Measurements from ENCODE around the gene CYP27C1.
"Not testable (repeated sequence)": the region's sequence is repeated elsewhere in the genome, so short reads cannot be mapped to it uniquely, and the experiment has no call there.

The CYP27C1 gene, protein sequence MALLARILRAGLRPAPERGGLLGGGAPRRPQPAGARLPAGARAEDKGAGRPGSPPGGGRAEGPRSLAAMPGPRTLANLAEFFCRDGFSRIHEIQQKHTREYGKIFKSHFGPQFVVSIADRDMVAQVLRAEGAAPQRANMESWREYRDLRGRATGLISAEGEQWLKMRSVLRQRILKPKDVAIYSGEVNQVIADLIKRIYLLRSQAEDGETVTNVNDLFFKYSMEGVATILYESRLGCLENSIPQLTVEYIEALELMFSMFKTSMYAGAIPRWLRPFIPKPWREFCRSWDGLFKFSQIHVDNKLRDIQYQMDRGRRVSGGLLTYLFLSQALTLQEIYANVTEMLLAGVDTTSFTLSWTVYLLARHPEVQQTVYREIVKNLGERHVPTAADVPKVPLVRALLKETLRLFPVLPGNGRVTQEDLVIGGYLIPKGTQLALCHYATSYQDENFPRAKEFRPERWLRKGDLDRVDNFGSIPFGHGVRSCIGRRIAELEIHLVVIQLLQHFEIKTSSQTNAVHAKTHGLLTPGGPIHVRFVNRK

DNA sequence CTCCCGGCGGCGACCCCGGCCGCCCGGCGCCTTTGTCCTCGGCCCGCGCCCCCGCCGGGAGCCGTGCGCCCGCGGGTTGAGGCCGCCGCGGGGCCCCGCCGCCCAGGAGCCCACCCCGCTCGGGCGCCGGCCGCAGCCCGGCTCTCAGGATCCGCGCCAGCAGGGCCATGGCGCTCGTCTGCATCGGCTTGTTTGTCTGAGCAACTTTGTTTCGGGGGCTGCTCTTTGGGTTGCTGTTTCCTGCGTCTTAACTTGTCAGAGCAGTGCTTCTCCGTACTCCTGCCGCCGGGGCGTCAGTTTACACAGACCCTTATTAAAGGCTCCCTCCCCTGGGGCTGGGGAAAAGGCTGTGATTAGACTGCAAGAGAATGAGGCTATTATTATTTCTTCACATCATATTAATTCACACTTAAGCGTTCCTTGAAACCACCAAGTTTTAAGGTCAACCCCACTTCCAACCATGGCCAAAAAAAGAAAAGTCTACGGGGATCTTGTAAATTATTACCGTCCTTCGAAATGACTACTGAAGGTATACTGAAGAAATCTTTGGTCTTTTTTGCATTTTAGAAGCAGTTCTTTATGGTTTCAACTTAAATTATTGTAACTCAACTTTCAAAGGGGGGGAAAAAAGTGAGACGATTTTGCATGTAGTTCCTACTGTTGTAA is at the start of gene CYP27C1:
Gene CYP27C1, minus strand, starts transcription at position 198 of the 666 bp plus-strand sequence. Its CDS starts 29 bp downstream, at position 169.
- DNase-seq (ENCODE audit: low spot score), result no peak

DNA sequence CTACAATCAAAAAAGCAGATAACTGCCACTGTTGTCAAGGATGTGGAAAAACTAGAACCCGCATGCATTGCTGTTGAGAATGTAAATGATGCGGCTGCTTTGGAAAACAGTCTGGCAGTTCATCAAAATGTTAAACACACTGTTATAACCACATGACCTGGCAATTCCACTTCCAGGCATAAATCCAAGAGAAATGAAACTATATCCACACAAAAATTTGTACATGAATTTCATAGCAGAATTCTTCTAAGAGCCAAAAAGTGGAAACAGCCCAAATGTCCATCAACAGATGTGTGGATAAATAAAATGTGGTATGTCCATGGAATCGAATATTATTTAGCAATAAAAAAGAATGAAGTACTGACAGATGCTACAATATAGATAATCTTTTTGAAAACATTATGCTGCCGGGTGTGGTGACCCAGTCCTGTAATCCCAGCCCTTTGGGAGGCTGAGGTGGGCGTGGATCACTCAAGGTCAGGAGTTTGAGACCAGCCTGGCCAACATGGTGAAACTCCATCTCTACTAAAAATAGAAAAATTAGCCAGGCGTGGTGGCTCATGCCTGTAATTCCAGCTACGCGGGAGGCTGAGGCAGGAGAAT is 41.8 kb upstream of the CYP27C1 start:
- DNase-seq (ENCODE audit: low spot score), result no peak

DNA sequence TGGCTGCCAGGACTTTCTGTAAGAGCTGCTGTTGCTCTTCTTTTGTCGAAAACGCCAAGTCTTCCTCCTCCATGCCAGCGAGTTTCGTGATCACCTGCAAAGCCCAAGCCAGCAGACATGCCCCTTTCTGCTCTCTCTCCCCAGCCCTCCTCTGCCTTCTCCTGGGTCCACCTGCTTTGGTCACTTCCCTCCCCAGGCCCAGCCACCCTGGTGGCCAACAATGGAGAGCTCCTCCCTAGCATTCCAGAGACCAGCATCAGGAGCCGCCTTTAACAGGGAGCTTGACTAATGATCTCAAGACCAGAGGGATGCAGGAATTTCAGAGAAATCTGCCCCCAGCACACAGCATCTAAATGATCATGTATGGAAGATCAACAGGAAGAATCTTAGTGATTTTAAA is 39.3 kb upstream of the CYP27C1 start:
- DNase-seq (ENCODE audit: low spot score), result no peak

DNA sequence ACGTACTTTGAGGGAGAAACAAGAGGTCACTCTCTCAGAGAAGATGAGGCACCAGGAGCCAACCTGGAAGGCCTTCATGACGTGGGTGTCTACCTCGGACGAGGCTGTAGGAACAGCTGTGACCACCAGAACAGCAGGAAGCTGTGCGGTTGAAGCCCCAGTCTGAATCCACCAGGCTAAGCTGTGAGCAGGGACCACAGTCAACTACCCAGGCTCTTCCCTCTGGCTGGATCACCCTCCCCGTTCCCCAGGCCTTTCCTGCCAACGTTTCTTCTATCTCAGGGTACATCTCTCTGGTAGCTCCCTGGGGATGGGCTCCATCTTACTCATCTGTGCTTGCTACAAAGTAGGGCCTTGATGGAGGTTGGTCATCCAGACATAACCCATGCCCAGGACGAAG is 36.8 kb upstream of the CYP27C1 start:
- no peak for DNase-seq (ENCODE audit: low spot score)

DNA sequence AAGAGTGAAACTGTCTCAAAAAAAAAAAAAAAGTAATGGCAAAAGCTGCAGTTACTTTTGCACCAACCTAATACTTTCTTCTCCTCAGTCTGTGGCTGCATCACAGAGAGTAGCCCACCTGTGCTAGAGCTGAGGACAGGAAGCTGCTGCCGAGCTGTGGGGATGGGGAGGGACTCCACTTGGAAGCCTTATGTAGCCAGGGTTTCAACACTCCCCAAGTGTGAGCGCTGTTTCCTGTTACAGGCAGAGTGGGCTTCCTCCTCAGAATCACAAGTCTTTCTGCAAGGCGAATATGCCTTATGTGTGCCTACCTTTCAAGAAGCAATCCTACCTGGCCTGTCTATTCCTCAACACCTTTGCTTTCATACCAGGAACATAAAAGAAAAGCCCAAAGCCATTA is 36.3 kb upstream of the CYP27C1 start:
- DNase-seq (ENCODE audit: low spot score), result no peak

DNA sequence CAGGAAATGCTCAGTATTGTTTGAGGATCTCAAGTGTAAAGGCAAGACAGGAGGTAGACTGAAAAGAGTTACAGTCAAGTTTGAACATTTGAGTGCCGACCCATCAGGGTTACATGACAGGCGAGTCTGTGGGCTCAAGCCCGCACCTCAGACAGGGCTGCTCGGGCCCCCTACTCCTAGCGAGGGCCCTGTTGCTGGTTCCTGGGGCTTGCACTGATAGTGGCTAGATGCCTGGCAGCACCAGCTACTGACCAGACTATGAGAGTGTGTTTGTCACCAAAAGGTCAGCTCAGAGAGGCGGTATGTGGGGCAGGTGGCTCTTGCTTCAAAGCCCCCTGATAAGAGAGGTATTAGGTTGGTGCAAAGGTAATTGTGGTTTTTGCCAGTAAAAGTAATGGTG is 35.6 kb upstream of the CYP27C1 start:
- no peak for DNase-seq (ENCODE audit: low spot score)

DNA sequence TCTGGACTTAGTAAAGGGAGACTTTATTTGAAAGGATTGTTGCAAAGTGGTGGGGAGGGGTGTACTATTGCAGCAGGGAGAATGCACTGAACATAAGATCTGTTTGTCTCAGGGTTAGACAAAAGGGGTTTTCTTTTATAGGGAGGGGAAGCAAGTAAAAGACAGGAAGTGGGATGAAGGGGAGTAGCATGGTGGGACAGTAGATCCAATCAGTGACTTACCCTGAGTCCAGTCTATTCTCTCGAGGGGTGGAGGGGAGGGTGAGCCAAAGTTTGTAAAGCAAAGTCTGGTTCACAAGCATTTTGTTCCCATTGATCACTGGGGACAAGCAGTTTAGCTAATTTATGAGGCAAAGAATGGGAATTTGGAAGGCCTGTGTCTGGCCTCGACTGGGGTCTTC is 35.0 kb upstream of the CYP27C1 start:
- DNase-seq (ENCODE audit: low spot score), result no peak

DNA sequence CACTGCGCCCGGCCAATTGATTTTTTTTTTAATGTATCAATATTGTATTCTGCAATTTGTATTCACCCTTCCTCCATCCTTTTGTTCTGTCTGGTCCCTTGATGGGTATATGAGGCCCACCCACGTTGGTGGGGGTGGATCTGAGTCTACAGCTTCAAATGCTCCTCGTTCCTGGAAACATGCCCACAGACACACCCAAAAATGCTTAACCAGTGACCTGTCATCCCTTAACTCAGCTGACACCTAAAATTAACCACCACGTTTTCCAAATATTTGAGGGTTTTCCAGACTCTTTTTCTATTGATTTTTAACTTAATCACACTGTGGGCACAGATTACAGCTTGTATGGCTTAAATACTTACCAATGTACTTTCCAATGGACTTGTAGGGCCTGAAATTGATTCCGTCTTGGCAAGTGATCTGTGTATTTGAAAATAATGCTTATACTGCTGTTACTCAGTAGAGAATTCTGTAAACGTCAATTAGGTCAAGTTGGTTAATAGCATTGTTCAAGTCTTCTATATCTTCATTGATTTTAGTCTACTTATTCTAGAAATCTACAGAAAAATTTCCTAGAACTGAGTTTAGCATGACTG is 34.4 kb upstream of the CYP27C1 start:
- DNase-seq (ENCODE audit: low spot score), result no peak

DNA sequence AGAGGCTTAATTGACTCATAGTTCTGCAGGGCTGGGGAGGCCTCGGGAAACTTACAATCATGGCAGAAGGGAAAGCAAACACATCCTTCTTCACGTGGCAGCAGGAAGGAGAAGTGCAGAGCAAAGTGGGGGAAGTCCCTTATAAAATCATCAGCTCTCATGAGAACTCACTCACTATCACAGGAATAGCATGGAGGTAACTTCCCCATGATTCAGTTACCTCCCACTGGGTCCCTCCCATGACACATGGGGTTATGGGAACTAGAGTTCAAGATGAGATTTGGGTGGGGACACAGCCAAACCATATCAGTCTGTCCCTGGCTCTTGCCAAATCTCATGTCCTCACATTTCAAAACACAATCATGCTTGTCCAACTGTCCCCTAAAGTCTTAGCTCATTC is 21.1 kb upstream of the CYP27C1 start:
- not testable (repeated sequence) for DNase-seq (ENCODE audit: low spot score)

DNA sequence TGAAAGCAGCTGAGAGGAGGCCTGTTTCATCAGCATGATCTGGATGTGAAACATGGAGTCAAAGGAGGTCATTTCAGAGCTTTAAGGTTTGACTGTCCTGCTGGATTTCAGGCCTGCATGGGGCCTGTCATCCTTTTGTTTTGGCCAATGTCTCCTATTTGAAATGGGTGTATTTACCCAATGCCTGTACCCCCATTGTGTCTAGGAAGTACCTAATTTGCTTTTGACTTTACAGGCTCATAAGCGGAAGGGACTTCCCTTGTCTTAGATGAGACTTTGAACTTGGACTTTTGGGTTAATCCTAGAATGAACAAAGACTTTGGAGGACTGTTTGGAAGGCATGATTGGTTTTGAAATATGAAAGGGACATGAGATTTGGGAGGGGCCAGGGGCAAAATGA is 19.3 kb upstream of the CYP27C1 start:
- DNase-seq (ENCODE audit: low spot score), result no peak

DNA sequence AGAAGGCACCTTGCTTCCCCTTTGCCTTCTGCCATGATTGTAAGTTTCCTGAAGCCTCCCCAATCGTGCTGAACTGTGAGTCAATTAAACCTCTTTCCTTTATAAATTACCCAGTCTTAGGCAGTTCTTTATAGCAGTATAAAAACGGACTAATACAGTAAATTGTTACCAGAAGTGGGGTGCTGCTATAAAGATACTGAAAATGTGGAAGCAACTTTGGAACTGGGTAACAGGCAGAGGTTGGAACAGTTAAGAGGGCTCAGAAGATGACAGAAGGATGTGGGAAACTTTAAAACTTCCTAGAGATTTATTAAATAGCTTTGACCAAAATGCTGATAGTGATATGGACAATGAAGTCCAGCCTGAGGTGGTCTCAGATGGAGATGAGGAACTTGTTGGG is 17.7 kb upstream of the CYP27C1 start:
- DNase-seq (ENCODE audit: low spot score), result not testable (repeated sequence)

DNA sequence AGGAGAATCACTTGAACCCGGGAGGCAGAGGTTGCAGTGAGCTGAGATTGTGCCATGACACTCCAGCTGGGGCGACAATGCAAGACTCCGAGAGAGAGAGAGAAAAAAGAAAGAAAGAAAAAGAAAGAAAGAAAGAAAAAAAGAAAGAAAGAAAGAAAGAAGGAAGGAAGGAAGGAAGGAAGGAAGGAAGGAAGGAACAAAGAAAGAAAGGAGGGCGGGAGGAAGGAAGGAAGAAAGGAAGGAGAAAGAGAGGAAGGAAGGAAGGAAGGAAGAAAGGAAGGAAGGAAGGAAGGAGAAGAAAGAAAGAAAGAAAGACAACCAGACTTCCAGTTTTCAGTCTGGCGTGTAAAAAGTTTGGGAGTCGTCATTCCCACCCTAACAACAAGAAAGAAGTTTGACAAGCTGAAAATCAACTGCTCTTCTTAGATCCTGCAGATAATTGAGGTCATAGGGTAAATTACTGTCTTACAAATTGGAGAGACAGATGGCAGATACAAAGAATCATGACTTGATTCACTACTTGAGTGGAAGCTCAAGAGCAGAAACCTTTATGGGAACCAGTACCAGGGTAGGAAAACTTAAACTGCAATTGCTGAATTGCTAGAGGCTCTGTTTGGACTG is 15.1 kb upstream of the CYP27C1 start:
- no peak for DNase-seq (ENCODE audit: low spot score)

DNA sequence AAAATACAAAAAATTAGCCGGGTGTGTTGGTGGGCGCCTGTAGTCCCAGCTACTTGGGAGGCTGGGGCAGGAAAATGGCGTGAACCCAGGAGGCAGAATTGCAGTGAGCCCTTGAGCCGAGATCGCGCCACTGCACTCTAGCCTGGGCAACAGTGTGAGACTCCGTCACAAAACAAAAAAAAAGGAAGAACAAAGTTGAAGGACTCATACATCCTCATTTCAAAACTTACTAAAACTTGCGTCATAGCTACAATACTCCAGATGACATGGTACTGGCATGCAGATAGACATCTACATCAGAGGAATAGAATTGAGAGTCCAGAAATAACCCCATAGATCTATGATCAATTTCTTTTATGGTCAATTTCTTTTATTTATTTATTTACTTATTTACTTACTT is 13.6 kb upstream of the CYP27C1 start:
- DNase-seq (ENCODE audit: low spot score), result no peak

DNA sequence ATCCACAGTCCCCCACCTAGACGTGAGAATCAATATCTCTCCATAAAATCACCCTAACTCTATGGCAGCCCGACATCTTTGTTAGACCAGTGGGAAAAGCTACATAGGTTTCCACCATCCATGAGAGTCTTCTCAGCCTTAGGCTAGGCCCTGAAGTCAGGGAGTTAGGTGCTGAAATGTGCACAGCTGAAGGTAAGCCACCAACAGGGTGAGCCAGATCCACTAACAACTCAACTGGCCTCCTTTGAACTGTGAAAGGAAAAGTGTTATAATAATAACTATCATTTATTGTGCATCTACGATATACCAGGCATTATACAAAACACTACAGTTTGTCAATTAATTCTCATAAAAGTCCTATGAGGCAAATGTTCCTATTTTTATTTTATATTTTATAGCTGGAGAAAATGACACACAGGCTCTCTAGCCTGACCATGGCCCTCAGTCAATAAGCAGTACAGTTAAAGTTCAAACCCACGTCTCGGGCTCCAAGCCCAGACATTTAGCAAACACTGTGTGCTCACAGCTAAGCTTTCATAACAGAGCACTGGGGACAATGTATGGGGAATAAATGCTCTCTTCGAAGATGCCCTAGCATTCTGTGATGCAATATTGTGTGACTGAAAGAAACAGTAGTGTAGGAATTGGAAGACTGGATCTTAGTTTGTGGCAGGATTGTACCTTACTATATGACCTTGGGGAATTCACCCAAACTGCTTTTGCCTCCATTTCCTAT is 11.2 kb upstream of the CYP27C1 start:
- peak; percentile 42 for DNase-seq (ENCODE audit: low spot score)

DNA sequence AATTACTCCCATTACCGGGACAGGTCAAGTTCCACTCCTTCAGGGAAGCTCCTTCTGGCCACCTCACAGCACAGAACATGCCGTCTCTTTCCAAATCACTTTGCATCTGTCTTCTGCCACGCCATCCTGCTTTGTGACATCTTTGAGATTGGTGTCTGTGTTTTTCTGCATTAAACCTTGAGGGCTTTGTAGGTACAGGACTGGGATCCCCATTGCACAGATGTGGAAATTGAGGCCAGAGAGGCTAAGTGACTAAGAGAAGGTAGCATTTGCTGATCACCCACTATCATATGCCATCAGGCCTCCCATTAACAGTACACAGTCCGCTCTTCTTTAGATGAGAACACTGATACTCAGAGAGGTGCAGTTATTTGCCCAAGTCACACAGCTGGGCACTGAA is 9.5 kb upstream of the CYP27C1 start:
- no peak for DNase-seq (ENCODE audit: low spot score)

DNA sequence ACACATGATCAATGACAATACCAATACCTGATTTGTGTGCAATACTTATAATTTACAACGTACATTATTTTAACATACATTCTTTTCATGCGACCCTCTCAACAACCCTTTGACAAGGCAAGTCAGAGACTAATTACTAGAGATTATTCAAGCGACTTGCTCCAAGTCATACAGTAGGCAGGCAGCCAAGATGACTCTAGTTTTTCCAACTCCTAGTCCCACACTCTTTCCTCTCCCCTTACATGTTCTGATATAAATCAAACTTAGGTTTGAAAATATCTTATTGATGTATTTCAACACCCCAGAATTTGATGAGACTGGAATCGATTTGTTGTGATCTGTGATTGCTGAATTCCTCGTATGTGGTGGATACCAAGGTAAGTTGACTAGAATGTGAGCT is 8.0 kb upstream of the CYP27C1 start:
- no peak for DNase-seq (ENCODE audit: low spot score)

DNA sequence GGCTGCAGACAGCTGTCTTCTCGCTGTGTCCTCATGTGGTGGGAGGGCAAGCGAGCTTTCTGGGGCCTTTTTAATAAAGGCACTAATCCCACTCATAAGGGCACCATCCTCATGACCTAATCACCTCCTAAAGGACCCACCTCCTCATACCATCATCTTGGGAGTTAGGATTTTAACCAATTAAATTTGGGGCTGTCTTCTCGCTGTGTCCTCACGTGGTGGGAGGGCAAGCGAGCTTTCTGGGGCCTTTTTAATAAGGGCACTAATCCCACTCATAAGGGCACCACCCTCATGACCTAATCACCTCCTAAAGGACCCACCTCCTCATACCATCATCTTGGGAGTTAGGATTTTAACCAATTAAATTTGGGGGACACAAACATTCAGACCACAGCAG is 7.2 kb upstream of the CYP27C1 start:
- not testable (repeated sequence) for DNase-seq (ENCODE audit: low spot score)

DNA sequence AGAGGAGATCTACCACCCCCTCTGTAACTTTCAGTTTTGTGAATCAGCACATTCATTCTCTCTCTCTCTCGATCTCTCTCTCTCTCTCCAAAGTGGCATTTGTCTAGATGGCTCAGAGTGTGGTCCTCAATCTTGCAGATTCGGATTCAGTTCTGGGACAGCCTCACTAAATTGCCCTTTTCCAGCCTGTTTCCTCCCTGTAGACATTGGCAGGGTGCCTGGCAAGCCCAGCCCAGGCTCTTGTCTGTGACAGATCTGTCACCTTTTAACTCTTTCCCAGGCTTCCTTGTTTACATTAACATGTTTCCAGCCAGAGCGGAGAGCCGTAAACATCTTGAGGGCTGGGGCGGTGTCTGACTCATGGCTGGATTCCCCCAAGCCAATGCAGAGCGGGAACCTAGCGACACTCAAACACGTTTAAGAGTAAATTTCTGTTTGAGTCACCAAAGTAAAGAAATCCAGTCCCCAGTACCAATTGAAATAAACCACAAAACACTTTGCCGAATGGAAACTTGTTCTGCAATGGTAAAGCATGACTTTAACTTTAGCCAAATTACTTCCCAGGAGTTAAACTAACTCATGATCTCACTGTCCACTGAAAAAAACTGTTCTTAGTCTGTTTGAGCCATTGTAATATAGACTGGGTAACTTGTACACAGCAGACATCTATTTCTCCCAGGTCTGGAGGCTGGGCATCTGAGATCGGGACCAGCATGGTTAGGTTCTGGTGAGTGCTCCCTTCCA is 6.6 kb upstream of the CYP27C1 start:
- peak; percentile 50 for DNase-seq (ENCODE audit: low spot score)

DNA sequence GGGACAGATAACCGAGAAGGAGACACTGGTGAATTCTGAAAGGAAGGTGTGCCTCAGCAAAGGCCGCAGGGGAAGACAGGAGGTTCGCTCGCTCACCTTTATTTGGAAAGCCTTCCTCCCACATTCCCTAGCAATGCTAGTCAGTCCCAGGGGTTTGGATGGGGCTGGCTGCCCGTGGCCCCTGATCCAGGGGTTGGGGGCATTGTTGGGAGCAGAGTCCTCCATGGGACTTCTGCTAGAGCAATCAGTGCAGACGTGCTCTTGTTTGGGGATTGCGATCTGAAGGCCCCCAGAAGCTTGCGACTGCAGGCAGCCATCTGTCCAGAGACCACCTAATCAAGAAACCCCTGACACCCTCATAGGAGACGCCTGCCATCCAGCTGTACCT is 6.0 kb upstream of the CYP27C1 start:
- no peak for DNase-seq (ENCODE audit: low spot score)

DNA sequence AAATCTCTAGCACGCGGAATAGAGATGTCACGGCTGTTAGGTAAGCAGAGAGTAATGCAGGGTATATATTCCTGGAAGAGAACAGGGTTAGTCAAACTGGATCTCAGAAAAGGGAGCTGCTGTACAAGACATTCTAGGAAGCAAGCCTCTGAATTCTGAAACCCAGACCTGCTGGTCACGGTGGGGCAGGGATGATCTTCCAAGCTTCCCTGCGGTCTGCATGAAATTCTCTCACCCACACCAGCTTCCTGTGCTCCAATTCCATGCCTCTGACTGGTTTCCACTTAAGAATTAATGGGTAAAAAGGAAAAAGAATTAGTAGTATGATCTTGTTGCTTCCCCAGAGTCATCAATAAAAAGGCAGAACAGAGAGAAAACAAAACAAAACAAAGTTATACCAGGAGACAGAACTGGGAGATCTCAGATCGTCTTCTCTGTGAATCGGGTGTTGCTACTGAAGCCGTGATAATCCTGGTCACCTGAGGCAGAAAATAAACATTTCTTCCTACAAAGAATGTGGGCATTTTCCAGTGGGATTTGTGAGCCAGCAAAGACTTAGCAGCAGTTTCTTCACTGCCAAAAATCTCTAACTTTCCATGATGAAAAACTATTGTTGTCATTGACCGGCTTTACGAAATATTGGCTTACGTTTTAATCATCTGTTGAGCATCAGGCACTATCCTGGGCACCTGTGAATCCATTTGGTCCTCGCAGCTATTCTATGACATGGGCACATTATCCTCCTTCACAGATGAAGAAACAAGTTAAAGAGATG is 5.3 kb upstream of the CYP27C1 start:
- DNase-seq (ENCODE audit: low spot score), result no peak
